ENCODE results near the gene STK25. TPM values are rescaled to one million over a fixed set of nuclear protein-coding genes. Genes with fewer than 3 reads are reported as not detected.

The STK25 gene
- polyA plus RNA-seq, 1 donor (not counting 4 experiments of a cell fraction or from before 2014, with no cell fraction given), result 242 TPM

- Histone ChIP-seq H2AFZ (ENCODE audit: control insufficient read depth, low read length) (no peak overlapping the region), H4K20me1 (ENCODE audit: control insufficient read depth, extremely low read depth, insufficient read depth, low read length) (peaks cover 28% of the 10 kb centered on the region), H3K9me1 (ENCODE audit: control insufficient read depth, extremely low read depth, insufficient read depth, low read length) (no peaks in the 10 kb centered on the region), H3K4me2 (ENCODE audit: control insufficient read depth, extremely low read depth, insufficient read depth, low read depth, low read length) (no peak overlapping the region), H3K9ac (ENCODE audit: control insufficient read depth, extremely low read depth, insufficient read depth, low read length) (no peak overlapping the region), H3K36me3 (ENCODE audit: control insufficient read depth in 2 of 2, extremely low read depth in 1 of 2, insufficient read depth in 2 of 2, low read length in 2 of 2) (peaks cover 17 to 42% of the 10 kb centered on the region in 2 experiments), H3K27ac (ENCODE audit: control insufficient read depth, insufficient read depth, low read length) (no peak overlapping the region), H3K4me1 (ENCODE audit: control insufficient read depth, extremely low read depth, insufficient read depth, low read length) (peaks cover 7% of the 10 kb centered on the region), H3K4me3 (ENCODE audit: control insufficient read depth in 2 of 3, extremely low read depth in 1 of 3, insufficient read depth in 2 of 3, low read depth in 1 of 3, low read length in 3 of 3) (no peak overlapping the region), H3K79me2 (ENCODE audit: control insufficient read depth, insufficient read depth, low read length) (peaks cover 61% of the 10 kb centered on the region), H3K9me3 (ENCODE audit: control insufficient read depth, low read depth, low read length) (no peaks in the 10 kb centered on the region), H3K27me3 (ENCODE audit: control insufficient read depth, extremely low read depth, insufficient read depth, low read length) (no peaks in the 10 kb centered on the region)
- TF ChIP-seq CTCF (optimal IDR thresholded peaks at IDR 0.05 in 1 of 3, IDR thresholded peaks at IDR 0.05 in 1 of 3, conservative IDR thresholded peaks at IDR 0.05 in 1 of 3; ENCODE audit: extremely low read depth in 1 of 3, insufficient read depth in 2 of 3, low read length in 3 of 3), result no peak
- TF ChIP-seq EZH2 (IDR thresholded peaks at IDR 0.05; ENCODE audit: low read length), result no peak
- FAIRE-seq (no peak), DNase-seq (ENCODE audit: low read depth, low spot score) (no peak)
- dilution Hi-C loops (cut with MboI; ENCODE audit: extremely low pct_ligation_motif_present, low sequenced_read_pairs), result no loop called here
These were observed 6.1 kb downstream of the STK25 start for GRCh38 chr2:241502281-241502680.

GRCh38 chr2:241501551-241501950 lies 6.8 kb downstream of the STK25 start:
- Histone ChIP-seq H3K9me1 (ENCODE audit: control insufficient read depth, extremely low read depth, insufficient read depth, low read length) (no peaks in the 10 kb centered on the region), H3K9me3 (ENCODE audit: control insufficient read depth, low read depth, low read length) (no peaks in the 10 kb centered on the region), H3K36me3 (ENCODE audit: control insufficient read depth in 2 of 2, extremely low read depth in 1 of 2, insufficient read depth in 2 of 2, low read length in 2 of 2) (peaks cover 21 to 42% of the 10 kb centered on the region in 2 experiments), H3K27me3 (ENCODE audit: control insufficient read depth, extremely low read depth, insufficient read depth, low read length) (no peaks in the 10 kb centered on the region), H3K79me2 (ENCODE audit: control insufficient read depth, insufficient read depth, low read length) (peaks cover 54% of the 10 kb centered on the region), H4K20me1 (ENCODE audit: control insufficient read depth, extremely low read depth, insufficient read depth, low read length) (peaks cover 28% of the 10 kb centered on the region), H3K4me3 (ENCODE audit: control insufficient read depth in 2 of 3, extremely low read depth in 1 of 3, insufficient read depth in 2 of 3, low read depth in 1 of 3, low read length in 3 of 3) (no peak overlapping the region), H2AFZ (ENCODE audit: control insufficient read depth, low read length) (no peak overlapping the region), H3K4me2 (ENCODE audit: control insufficient read depth, extremely low read depth, insufficient read depth, low read depth, low read length) (no peak overlapping the region), H3K4me1 (ENCODE audit: control insufficient read depth, extremely low read depth, insufficient read depth, low read length) (no peaks in the 10 kb centered on the region), H3K9ac (ENCODE audit: control insufficient read depth, extremely low read depth, insufficient read depth, low read length) (no peak overlapping the region), H3K27ac (ENCODE audit: control insufficient read depth, insufficient read depth, low read length) (no peak overlapping the region)
- no peak for FAIRE-seq
- TF ChIP-seq EZH2 (IDR thresholded peaks at IDR 0.05; ENCODE audit: low read length) (no peak), CTCF (optimal IDR thresholded peaks at IDR 0.05 in 1 of 3, IDR thresholded peaks at IDR 0.05 in 1 of 3, conservative IDR thresholded peaks at IDR 0.05 in 1 of 3; ENCODE audit: extremely low read depth in 1 of 3, insufficient read depth in 2 of 3, low read length in 3 of 3) (no peak)
- dilution Hi-C loops (cut with MboI; ENCODE audit: extremely low pct_ligation_motif_present, low sequenced_read_pairs), result no loop called here
- no peak for DNase-seq (ENCODE audit: low read depth, low spot score)

Data from keratinocyte (primary cell).